ENCODE measurements around the gene FCGR2B.

The FCGR2B gene

GRCh38 chr1:161702250-161702649 is 39.3 kb downstream of the FCGR2B start:
- TF ChIP-seq CTCF (IDR thresholded peaks at IDR 0.05; ENCODE audit: low read length, missing control alignments), result no peak
- DNase-seq (ENCODE audit: low read depth), result no peak

GRCh38 chr1:161705537-161705936 is 42.6 kb downstream of the FCGR2B start:
- DNase-seq (ENCODE audit: low read depth), result no peak
- no peak overlapping the region for H3K4me3 ChIP-seq (replicated peaks; ENCODE audit: low read depth, low read length)
- TF ChIP-seq CTCF (IDR thresholded peaks at IDR 0.05; ENCODE audit: low read length, missing control alignments), result no peak

More at GRCh38 chr1:161702250-161702649, 39.3 kb downstream of the FCGR2B start:
- H3K4me3 ChIP-seq (replicated peaks; ENCODE audit: low read depth, low read length), result no peak overlapping the region

GRCh38 chr1:161706113-161706481 is 43.2 kb downstream of the FCGR2B start:
- TF ChIP-seq CTCF (IDR thresholded peaks at IDR 0.05; ENCODE audit: low read length, missing control alignments), result no peak
- H3K4me3 ChIP-seq (replicated peaks; ENCODE audit: low read depth, low read length), result no peak overlapping the region
- no peak for DNase-seq (ENCODE audit: low read depth)

- TF ChIP-seq CTCF (IDR thresholded peaks at IDR 0.05; ENCODE audit: low read length, missing control alignments), result no peak
- peak; percentile 89 for DNase-seq (ENCODE audit: low read depth)
- H3K4me3 ChIP-seq (replicated peaks; ENCODE audit: low read depth, low read length), result no peak within 1 kb of the TSS
Measured at GRCh38 chr1:161706482-161707347, 43.8 kb downstream of the FCGR2B start, which contains the start of gene FCRLA. Gene FCRLA, plus strand, starts transcription at chr1:161707229. Its CDS starts 36 bp downstream, at chr1:161707265.

GRCh38 chr1:161707503-161707902 is 44.6 kb downstream of the FCGR2B start:
- no peak for TF ChIP-seq CTCF (IDR thresholded peaks at IDR 0.05; ENCODE audit: low read length, missing control alignments)
- no peak for DNase-seq (ENCODE audit: low read depth)

GRCh38 chr1:161709373-161709772 is 46.4 kb downstream of the FCGR2B start:
- no peak for TF ChIP-seq CTCF (IDR thresholded peaks at IDR 0.05; ENCODE audit: low read length, missing control alignments)
- DNase-seq (ENCODE audit: low read depth), result no peak
- no peak overlapping the region for H3K4me3 ChIP-seq (replicated peaks; ENCODE audit: low read depth, low read length)

More at GRCh38 chr1:161707503-161707902, 44.6 kb downstream of the FCGR2B start:
- no peak overlapping the region for H3K4me3 ChIP-seq (replicated peaks; ENCODE audit: low read depth, low read length)

All from fibroblast of pulmonary artery (primary cell).